Fibroblast of pulmonary artery (primary cell): Measurements from ENCODE around the gene TEX29.

ENCODE experiments used
- DNase-seq: peaks from one replicate; pipeline ENCODE4 v3.0.0-alpha.2; 2010; ENCODE audit warnings: low read depth
- H3K4me3 ChIP-seq: replicated peaks from 2 replicates; pipeline ENCODE4 v1.5.1; 2011; ENCODE audit warnings: low read depth, mild to moderate bottlenecking, control low read depth, low read length, moderate library complexity
- TF ChIP-seq, protein P1 (sequence below): IDR thresholded peaks from 2 replicates; pipeline ENCODE4 v1.5.1; 2011; ENCODE audit warnings: mild to moderate bottlenecking, control low read depth, low read length, inconsistent platforms; ENCODE audit errors: missing control alignments

The TEX29 gene

DNA sequence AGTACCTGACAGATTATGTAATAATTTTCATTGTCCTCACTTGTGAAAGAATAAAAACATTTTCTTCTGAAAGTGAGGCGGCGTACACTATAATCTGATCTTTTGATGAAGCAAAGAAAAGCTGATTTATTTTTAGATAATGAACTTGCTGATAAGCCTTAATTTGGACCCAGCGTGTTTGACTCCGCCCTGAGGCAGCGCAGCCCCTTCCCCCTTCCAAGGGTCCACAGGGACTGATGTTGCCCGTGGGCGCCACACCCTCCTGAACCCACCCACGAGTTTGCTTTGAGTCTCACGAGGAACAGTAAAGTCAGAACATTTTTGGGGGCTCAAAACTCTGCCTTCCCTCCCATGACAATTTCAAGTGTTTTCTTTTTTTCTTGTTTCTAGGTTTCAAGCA lies 40.0 kb downstream of the TEX29 start:
- TF ChIP-seq, protein P1, sequence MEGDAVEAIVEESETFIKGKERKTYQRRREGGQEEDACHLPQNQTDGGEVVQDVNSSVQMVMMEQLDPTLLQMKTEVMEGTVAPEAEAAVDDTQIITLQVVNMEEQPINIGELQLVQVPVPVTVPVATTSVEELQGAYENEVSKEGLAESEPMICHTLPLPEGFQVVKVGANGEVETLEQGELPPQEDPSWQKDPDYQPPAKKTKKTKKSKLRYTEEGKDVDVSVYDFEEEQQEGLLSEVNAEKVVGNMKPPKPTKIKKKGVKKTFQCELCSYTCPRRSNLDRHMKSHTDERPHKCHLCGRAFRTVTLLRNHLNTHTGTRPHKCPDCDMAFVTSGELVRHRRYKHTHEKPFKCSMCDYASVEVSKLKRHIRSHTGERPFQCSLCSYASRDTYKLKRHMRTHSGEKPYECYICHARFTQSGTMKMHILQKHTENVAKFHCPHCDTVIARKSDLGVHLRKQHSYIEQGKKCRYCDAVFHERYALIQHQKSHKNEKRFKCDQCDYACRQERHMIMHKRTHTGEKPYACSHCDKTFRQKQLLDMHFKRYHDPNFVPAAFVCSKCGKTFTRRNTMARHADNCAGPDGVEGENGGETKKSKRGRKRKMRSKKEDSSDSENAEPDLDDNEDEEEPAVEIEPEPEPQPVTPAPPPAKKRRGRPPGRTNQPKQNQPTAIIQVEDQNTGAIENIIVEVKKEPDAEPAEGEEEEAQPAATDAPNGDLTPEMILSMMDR, result no peak
- no peak for DNase-seq

GRCh38 chr13:111361046-111361872 lies 40.8 kb downstream of the TEX29 start:
- no peak overlapping the region for H3K4me3 ChIP-seq
- DNase-seq, result no peak
- TF ChIP-seq, protein P1, result no peak

More for the DNA sequence above, 40.0 kb downstream of the TEX29 start:
- H3K4me3 ChIP-seq, result no peak overlapping the region

GRCh38 chr13:111361873-111362648 lies 41.6 kb downstream of the TEX29 start:
- TF ChIP-seq, protein P1, result no peak
- DNase-seq, result no peak
- H3K4me3 ChIP-seq, result no peak overlapping the region

DNA sequence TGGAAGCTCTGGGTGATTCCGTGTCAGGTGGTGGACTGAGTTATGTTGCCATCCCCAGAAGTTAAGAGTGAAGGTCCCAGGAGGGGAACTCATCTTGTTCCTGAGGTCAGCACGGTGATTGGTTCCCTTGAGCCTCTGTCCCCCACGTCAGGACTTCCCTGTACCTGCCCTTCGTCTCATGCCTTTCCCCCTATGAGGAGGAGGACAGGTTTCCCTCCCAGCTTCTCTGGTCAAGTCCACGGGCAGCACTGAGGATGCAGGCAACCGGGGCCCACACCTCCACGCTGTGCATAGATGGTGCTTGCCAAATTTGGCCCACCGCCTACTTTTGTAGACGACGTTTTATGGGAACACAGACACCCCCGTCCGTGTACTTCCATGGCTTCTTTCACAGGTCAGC lies 42.7 kb downstream of the TEX29 start:
- TF ChIP-seq, protein P1, result no peak
- DNase-seq, result no peak
- H3K4me3 ChIP-seq, result no peak overlapping the region

DNA sequence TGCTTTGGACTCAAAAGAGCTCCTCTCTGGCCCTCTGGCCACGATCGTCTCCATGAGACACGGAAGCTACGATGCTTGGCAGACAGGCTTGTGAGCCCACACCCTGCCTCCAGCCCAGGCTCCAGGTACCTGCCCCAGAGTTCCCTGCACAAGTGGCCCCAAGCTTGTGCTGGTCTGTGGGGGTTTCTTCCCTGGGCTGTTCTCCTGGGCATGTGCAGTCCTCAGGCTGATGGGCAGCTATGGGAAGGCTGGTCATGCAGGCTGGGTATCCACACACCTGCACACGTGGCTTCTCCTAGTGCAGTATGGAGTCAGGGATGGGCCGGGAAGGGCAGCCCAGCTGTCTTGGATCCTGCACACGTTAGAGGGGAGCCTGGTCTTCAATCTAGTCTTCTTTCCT lies 43.1 kb downstream of the TEX29 start:
- H3K4me3 ChIP-seq, result no peak overlapping the region
- no peak for DNase-seq
- TF ChIP-seq, protein P1, result no peak

DNA sequence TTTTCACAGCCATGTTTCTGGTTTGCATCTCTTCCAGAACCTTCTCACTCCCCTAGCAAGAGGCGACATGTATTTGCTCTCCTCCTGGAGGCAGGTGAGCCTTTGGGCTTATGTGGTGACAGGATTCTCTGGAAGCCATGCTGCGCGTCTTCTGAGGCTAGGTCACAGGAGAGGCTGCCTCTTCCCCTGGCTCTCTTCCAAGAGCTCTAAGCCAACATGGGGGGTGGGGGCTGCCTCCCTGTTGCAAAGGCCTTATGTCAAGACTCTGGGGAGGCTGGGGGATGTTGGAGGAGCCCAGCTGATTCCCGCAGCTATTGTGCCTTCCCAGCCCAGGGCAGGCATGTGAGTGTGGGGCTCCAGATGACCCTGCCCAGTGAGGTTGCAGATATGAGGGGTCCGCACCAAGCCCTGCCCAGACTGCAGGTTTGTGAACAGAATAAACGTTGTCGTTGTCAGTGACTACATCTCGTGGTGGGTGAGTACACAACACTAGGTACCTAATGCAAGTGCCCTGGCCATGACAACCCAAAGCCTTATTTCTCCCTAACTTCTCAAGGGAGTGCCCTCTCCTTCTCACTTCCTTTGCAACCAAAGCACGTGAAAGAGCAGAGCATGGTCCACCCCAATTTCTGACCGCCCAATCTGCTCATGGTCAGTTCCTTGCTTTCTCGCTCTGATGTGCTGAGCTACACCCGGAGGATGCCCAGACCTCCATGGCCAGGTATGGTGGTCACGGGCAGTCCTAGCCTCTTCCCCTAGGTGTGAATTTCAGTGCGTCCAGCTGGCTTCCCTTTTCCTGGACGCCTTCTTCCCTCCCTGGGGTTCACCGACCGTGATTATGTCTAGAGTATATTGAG lies 44.9 kb downstream of the TEX29 start:
- TF ChIP-seq, protein P1, result no peak
- DNase-seq, result no peak

More for the DNA sequence above, 44.9 kb downstream of the TEX29 start:
- H3K4me3 ChIP-seq, result no peak overlapping the region
